Stimulated activated effector memory CD8-positive, alpha-beta T cell treated with anti-CD3 and anti-CD28 coated beads, Interleukin-12 subunit alpha, Interleukin-12 subunit beta, amount 100 ng/mL, for 72 hours (primary cell): ENCODE measurements around the gene TTLL3.
"Not testable (repeated sequence)": the region's sequence is repeated elsewhere in the genome, so short reads cannot be mapped to it uniquely, and the experiment has no call there.

Experiments
- ATAC-seq: fragments of 150-1000 bp; cut with Tn5 transposase; 2 replicates; pipeline ENCODE4 v1.10.0; 2021
- DNase-seq, 2 donors: peaks; one replicate each; pipeline ENCODE4 v3.0.0; 2021 to 2022; ENCODE audit warnings: low spot score in 2 of 2
- H3K27ac Mint-ChIP-seq: one replicate; pipeline ENCODE4 v1.8.0; 2022; ENCODE audit warnings: mild to moderate bottlenecking, mixed read lengths
- H3K36me3 Mint-ChIP-seq: one replicate; pipeline ENCODE4 v1.8.0; 2022; ENCODE audit warnings: mild to moderate bottlenecking, mixed read lengths
- H3K4me1 Mint-ChIP-seq: one replicate; pipeline ENCODE4 v1.8.0; 2022; ENCODE audit warnings: mixed read lengths
- H3K4me3 Mint-ChIP-seq: one replicate; pipeline ENCODE4 v1.8.0; 2022; ENCODE audit warnings: mild to moderate bottlenecking, mixed read lengths
- H3K9me3 Mint-ChIP-seq: one replicate; pipeline ENCODE4 v1.8.0; 2022; ENCODE audit warnings: mixed read lengths

The TTLL3 gene, protein sequence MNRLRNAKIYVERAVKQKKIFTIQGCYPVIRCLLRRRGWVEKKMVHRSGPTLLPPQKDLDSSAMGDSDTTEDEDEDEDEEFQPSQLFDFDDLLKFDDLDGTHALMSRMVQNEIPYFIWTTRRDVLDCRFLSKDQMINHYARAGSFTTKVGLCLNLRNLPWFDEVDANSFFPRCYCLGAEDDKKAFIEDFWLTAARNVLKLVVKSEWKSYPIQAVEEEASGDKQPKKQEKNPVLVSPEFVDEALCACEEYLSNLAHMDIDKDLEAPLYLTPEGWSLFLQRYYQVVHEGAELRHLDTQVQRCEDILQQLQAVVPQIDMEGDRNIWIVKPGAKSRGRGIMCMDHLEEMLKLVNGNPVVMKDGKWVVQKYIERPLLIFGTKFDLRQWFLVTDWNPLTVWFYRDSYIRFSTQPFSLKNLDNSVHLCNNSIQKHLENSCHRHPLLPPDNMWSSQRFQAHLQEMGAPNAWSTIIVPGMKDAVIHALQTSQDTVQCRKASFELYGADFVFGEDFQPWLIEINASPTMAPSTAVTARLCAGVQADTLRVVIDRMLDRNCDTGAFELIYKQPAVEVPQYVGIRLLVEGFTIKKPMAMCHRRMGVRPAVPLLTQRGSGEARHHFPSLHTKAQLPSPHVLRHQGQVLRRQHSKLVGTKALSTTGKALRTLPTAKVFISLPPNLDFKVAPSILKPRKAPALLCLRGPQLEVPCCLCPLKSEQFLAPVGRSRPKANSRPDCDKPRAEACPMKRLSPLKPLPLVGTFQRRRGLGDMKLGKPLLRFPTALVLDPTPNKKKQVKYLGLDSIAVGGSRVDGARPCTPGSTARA

DNA sequence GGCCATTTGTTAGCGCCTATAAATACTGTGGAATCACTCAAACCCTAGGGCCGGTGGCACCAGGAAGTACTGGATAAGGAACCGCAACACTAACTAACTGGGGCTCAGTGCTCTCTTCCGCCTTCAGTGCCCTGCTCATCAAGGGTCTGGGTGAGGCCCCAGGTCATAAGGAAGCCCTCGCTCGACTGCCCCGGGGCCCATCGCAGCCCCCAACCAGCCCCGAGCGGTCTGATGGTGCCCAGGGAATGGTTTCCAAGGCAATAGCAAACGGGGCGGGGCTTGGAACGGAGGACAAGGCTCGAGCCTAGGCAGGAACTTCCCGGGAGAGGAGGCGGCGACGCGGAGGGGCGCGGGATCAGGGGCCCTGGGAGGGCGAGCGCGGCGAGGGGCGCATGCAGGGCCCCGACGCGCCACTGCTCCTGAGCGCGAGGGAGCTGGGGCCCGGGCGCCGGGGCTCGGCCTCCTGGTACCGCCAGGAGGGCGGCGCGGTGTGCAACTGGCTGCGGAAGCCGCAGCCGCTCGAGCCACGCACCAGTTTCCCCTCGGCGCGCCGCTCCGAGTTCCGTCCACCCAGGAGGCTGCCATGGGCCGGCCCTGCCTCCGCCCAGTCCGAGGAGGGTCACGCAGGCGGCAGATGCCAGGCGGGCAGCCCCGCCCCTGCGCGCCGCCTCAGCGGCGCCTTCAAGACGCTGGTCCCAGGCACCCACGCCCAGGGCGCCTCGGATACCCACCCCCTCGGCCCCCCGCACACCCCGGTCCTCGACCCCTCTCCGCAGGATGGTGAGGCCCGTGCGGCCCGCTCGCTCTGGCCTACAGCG, at the start of gene TTLL3:
TSS of gene TTLL3 (plus strand) at position 648 of the 818 bp plus-strand sequence. CDS start 400 bp downstream, outside the sequence.
- H3K27ac Mint-ChIP-seq = peak within 1 kb of the TSS; percentile 96
- ATAC-seq (peak; percentile 63), DNase-seq (peak; percentile 20 to 73)
- H3K36me3 Mint-ChIP-seq = peaks cover 71% of the 10 kb centered on the region
- H3K4me1 Mint-ChIP-seq = peaks cover 45% of the 10 kb centered on the region
- no peaks in the 10 kb centered on the region for H3K9me3 Mint-ChIP-seq
- peak within 1 kb of the TSS; percentile 89 for H3K4me3 Mint-ChIP-seq

DNA sequence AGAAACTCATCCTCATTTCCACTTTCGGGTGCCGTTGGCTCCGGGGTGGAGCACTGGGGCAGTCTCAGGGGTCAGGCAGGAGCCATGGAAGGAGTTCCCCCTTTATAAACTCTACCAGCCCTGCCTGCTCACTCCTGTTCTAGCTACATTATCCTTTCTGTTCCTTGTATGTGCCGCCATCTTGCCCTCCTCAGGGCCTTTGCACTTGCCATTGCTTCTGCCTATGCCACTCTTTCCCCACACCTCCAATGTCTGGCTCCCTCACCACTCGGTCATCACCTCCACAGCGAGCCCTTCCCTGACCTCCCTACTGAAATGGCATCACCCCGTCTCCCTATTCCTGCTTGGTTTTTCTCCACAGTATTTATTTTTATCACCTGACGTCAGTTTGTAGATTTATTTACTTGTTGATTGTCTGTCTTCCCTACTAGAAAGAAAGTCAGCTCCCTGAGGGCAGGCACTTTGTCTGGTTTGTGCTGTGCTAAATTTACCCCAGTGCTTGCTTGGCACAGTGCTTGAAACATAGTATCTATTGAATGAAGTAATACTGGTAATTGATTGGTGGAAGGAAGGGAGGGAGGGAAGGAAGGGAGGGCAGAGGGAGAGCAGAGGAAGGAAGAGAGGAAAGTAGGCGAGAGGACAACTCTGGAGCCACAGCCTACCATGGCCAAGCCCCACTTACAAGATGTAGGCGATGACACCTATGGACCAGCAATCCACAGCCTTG, 49.1 kb upstream of the TTLL3 start:
- Mint-ChIP-seq H3K27ac (no peak overlapping the region), H3K4me3 (no peak overlapping the region), H3K4me1 (peaks cover 23% of the 10 kb centered on the region), H3K9me3 (no peaks in the 10 kb centered on the region), H3K36me3 (peaks cover 96% of the 10 kb centered on the region)
- ATAC-seq = no peak
- DNase-seq = no peak

DNA sequence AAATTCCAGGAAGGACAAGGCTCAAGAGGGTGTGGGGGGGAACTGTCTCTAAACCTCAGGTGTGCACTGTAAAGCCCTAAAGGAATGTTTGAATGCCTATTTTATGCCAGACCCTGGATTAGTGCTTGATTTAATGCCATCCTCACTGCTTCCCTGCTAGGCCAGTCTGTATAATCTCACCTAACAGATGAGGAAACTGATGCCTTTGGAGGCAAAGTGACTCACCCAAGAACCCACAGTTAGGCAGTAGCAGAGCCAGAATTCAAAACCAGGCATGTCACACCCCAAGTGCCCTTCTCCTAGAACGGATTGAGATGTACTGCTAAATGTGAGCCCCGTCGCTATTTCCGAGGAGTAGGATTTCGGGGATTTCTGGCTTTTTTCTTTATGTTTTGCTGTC, 48.1 kb upstream of the TTLL3 start:
- Mint-ChIP-seq H3K4me3 (no peak overlapping the region), H3K36me3 (peaks cover 96% of the 10 kb centered on the region)

DNA sequence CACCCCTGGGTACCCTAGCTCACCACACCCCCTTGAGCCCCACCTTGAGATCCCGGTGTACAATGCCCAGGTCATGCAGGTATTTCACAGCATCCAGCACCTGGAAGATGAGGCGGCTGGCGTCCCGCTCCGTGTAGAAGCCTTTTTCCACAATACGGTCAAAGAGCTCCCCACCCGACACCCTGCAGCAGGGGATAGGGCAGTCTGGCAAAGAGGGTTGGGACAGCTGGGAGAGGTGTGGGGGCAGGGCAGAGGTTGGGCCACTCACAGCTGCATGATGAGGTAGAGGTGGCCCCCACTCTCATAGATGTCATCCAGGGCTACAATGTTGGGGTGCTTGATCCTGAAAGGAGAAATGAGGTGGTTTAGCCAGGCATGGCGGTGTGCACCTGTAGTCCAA, 47.2 kb upstream of the TTLL3 start:
- peak; percentile 26 for ATAC-seq
- H3K36me3 Mint-ChIP-seq = peaks cover 98% of the 10 kb centered on the region
- no peak overlapping the region for H3K4me3 Mint-ChIP-seq
- DNase-seq = no peak
- H3K9me3 Mint-ChIP-seq = no peaks in the 10 kb centered on the region
- H3K27ac Mint-ChIP-seq = no peak overlapping the region
- H3K4me1 Mint-ChIP-seq = peaks cover 39% of the 10 kb centered on the region

More for the DNA sequence above, 48.1 kb upstream of the TTLL3 start:
- H3K4me1 Mint-ChIP-seq = peaks cover 29% of the 10 kb centered on the region
- H3K9me3 Mint-ChIP-seq = no peaks in the 10 kb centered on the region
- no peak for ATAC-seq
- DNase-seq = no peak
- peak overlapping the region; percentile 60 for H3K27ac Mint-ChIP-seq

DNA sequence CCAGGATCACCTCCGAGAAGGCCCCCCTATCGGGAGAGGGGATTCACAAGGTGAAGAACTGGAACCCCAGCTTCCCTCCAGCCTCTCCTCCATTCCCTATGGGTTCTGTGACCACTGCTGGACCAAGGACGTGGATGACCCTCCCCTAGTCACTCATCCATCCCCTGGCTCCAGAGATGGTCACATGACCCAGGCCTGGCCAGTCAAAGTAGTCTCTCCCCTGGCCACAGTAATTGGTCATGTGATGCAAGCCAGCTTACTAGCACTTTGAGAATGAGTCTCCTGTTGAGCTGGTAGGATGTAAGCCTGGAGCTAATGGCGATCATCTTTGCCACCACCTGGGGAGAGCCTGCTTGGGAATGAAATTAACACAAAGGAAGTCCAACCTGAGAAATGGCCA, 44.2 kb upstream of the TTLL3 start:
- Mint-ChIP-seq H3K27ac (peak overlapping the region; percentile 74), H3K9me3 (no peaks in the 10 kb centered on the region), H3K4me1 (peaks cover 54% of the 10 kb centered on the region), H3K4me3 (no peak overlapping the region), H3K36me3 (peaks cover 84% of the 10 kb centered on the region)
- no peak for DNase-seq
- ATAC-seq = no peak

DNA sequence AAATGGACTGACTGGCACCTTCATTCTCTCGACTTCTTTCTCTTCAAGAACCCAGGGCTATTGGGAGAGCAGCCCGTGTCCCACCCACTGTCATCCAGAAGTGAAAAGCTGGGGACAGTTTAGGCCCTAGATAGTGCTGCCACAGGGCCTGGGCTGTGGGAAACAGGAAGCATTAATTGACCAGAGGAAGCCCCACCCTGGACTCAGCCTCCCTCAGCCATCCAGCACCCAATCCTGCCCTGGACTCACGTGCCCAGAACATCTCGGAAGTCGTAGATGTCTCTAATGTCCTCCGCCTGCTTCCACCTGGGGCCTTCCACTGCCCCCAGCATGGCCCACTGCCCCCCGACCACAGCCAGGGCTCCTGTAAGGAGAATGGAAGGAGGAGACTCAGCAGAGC, 42.6 kb upstream of the TTLL3 start:
- peak overlapping the region; percentile 90 for H3K27ac Mint-ChIP-seq
- ATAC-seq (no peak), DNase-seq (no peak)
- peaks cover 58% of the 10 kb centered on the region for H3K4me1 Mint-ChIP-seq
- peak overlapping the region; percentile 80 for H3K4me3 Mint-ChIP-seq
- H3K36me3 Mint-ChIP-seq = peaks cover 70% of the 10 kb centered on the region
- no peaks in the 10 kb centered on the region for H3K9me3 Mint-ChIP-seq

DNA sequence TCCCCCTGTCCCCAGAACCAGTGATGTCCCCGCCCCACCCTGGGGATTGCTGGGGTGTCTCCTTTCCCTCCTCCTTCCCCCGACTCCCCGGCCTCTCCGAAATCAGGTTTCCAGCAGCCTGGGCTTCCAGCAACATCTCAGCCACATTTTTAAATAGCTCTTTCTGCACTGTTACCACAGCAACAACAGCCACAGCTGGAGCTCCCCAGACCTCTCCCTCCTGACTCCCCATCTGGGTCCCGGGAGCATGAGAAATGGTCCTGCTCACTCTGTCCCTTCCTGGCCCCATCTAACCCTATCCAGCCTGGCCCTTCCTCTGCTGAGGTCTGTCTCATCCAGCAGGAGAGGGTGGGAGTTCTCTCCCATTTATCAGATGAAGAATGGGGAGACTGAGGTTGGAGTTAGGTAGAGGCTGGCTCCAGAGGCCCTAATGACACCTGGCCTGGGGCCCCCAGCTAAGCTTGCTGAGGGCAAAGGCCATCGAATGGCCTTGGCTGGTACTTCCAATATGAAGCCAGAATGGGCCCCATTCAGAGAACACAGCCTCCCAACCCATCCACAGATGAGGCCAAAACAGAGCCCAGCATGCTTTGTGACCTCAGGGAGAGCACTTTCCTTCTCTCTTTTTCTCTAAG, 41.8 kb upstream of the TTLL3 start:
- DNase-seq (no peak), ATAC-seq (no peak)
- H3K4me1 Mint-ChIP-seq = peaks cover 58% of the 10 kb centered on the region
- H3K9me3 Mint-ChIP-seq = no peaks in the 10 kb centered on the region
- peak overlapping the region; percentile 80 for H3K4me3 Mint-ChIP-seq
- peaks cover 62% of the 10 kb centered on the region for H3K36me3 Mint-ChIP-seq
- H3K27ac Mint-ChIP-seq = peak overlapping the region; percentile 90

DNA sequence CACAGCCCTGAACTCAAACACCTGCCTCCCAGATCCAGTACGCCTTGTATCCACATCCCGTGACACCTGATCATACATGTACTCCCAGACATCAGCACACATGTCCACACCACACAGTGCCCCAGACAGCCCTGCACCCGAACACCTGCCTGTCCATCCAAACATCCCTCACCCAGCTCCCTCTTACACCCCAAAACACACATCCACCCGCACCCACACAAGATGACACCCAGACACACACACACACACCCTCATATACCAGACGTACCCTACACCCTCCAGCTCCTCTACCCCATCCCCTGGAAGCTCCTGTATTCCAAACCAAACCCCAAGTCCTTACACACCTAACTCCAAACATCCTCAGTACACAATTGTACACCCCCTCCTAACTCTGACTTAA, 41.0 kb upstream of the TTLL3 start:
- peak overlapping the region; percentile 80 for H3K4me3 Mint-ChIP-seq
- ATAC-seq = peak; percentile 3
- H3K36me3 Mint-ChIP-seq = peaks cover 54% of the 10 kb centered on the region
- no peak for DNase-seq
- no peaks in the 10 kb centered on the region for H3K9me3 Mint-ChIP-seq
- peaks cover 58% of the 10 kb centered on the region for H3K4me1 Mint-ChIP-seq
- peak overlapping the region; percentile 90 for H3K27ac Mint-ChIP-seq

DNA sequence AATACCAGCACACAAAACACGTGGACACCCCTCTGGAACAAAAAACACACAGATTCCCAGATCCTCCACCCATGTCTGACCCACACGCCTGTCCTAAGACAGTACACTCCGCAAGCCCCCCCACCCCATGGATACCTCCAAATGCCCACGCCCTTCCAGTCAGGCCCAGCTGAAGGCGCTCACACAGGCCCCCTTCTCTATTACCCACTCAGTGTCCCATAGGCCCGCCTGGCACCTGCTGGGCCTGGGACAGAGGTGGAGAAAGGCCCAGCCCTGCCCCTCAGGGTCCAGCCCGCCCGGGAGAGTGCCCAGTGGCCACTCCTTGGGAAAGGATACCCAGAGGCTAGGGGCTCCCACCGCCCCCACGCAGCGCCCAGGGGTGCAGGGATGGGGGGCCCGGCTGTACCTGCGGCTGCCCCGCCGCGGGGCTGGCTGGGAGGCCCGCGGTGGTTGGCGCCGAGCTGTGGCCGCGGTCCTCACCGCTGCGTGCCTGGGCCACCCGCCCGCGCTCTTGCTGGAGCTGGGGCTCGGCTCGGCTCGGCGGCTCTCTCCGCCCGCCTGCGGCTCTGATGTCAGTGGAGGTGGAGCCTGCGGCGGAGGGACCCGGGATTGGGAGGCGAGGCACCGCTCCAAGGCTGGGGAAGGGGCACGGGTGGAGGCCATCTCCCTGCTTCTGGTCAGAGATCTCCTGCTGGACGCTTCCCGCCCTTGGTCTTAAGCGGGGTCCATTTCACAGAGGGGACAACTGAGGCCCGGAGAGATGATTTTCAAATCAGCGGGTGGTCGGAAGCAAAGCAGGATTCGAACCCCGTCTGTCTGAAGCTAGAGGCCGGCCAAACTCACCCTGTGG, 40.4 kb upstream of the TTLL3 start, which contains the start of gene CAMK1:
TSS of gene CAMK1 (minus strand) at position 522 of the 850 bp plus-strand sequence. CDS start 2,198 bp downstream, outside the sequence.
- Mint-ChIP-seq H3K9me3 (no peaks in the 10 kb centered on the region), H3K4me1 (peaks cover 58% of the 10 kb centered on the region), H3K4me3 (peak within 1 kb of the TSS; percentile 80), H3K27ac (peak within 1 kb of the TSS; percentile 90), H3K36me3 (peaks cover 48% of the 10 kb centered on the region)
- DNase-seq (peak; percentile 59 to 81), ATAC-seq (peak; percentile 96)

DNA sequence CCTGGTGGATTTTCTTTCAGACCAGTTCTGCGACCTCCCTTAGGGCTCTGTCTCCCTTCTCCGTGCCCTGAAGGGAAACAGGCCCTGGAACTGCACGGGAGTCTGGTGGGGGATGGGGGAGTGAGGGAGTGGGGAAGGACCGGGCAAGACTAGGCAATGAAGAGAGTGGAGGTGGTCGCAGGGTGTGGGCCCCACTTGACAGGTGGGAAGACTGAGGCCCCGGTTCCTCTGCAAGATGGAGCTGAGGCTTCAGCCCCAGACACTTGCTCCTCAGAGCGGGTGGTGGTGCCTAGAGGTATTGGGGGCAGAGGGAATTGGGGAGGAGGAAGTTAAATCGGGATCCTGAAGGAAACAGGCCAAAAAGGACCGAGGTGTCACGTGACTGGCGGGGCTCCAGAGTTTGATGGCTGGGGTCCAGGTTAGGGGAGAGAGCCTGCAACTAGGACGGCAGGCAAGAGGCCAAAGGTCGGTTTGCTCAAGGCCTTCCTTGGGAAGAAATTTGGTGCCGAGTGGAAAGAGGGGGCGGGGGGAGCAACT, 39.7 kb upstream of the TTLL3 start:
- DNase-seq = no peak
- Mint-ChIP-seq H3K27ac (peak overlapping the region; percentile 90), H3K4me1 (peaks cover 53% of the 10 kb centered on the region), H3K36me3 (peaks cover 41% of the 10 kb centered on the region), H3K9me3 (no peaks in the 10 kb centered on the region), H3K4me3 (peak overlapping the region; percentile 80)
- ATAC-seq = no peak

DNA sequence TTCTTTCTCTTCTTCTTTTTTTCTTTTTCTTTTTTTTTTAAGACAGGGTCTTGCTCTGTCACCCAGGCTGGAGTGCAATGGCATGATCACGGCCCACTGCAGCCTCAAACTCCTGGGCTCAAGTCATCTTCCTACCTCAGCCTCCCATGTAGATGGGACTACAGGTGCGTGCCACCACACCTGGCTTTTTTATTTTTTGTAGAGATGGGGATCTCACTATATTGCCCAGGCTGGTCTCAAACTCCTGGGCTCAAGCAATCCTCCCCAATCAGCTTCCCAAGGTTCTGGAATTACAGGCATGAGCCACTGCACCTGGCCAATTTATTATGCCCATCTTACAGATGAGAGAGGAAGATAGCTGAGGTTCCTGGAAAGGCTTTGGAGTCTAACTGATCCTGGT, 39.1 kb upstream of the TTLL3 start:
- H3K9me3 Mint-ChIP-seq, ATAC-seq, DNase-seq: not testable (repeated sequence)
- peak overlapping the region; percentile 80 for H3K4me3 Mint-ChIP-seq
- H3K36me3 Mint-ChIP-seq = peaks cover 34% of the 10 kb centered on the region
- H3K4me1 Mint-ChIP-seq = peaks cover 49% of the 10 kb centered on the region
- peak overlapping the region; percentile 90 for H3K27ac Mint-ChIP-seq

DNA sequence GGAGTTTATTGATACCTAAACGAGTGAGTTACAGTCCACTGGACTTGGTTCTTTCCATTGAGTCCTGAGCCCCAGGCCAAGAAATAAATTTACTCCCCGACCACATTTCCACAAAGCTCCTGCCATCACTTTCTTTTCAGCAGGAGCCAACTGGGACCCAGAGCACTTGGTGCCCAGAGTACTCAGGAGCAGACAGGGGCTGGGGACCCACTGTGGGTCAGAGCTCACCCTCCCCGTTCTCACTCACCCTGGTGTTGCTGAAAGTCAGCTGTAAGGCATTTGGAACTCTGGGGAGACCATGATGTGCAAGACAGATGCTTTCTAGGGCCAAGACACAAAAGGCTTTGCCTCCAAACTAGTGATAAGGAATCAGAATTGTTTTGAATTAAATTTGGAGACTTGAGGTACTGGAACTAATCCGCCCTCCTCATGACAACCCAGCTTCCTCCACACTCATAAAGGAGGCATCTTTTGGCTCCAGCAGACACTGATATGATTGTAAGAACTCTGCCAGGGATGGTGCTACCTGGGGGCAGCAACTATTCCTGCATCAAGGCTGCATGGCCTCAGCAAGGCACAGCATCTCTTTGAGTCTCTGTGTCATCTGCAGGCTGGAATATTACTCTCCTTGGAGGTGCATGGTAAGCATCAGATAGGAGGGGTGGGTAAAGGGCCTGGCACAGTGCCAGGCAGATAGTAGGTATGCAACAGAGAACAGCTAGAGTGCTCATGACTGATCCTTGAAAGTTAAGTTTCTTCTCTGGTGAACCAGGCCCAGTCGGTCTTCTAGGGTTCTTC, 33.0 kb upstream of the TTLL3 start:
- DNase-seq (no peak), ATAC-seq (no peak)
- Mint-ChIP-seq H3K4me3 (peak overlapping the region; percentile 71), H3K36me3 (peaks cover 47% of the 10 kb centered on the region), H3K27ac (peak overlapping the region; percentile 99), H3K4me1 (peaks cover 62% of the 10 kb centered on the region), H3K9me3 (no peaks in the 10 kb centered on the region)
